H1 (cell line): ENCODE measurements around the gene BRI3BP.

Source experiments
- EGR1 ChIP-seq: IDR thresholded peaks from 2 replicates; pipeline ENCODE4 v1.6.1; 2011; ENCODE audit warnings: low read depth, low read length, borderline replicate concordance
- GTF2F1 ChIP-seq: IDR thresholded peaks from 2 replicates; pipeline ENCODE4 v1.6.1; 2012; ENCODE audit warnings: low read depth, low read length, improper control_type of control experiment, borderline replicate concordance
- POLR2A ChIP-seq, 2 experiments: IDR thresholded peaks; 1 replicate in 1 of 2; 2 replicates in 1 of 2; pipeline ENCODE4 v1.6.1; 2011; ENCODE audit warnings: low read depth in 2 of 2, low read length in 2 of 2, mild to moderate bottlenecking in 2 of 2; ENCODE audit errors: control extremely low read depth in 1 of 2
- RFX5 ChIP-seq: IDR thresholded peaks from 2 replicates; pipeline ENCODE4 v1.6.1; 2011; ENCODE audit warnings: low read depth, low read length, improper control_type of control experiment, borderline replicate concordance
- YY1 ChIP-seq: IDR thresholded peaks from 2 replicates; pipeline ENCODE4 v1.6.1; 2011; ENCODE audit warnings: low read depth, mild to moderate bottlenecking, low read length
- TF ChIP-seq, protein P1 (sequence below): IDR thresholded peaks from 2 replicates; pipeline ENCODE4 v1.6.1; 2012; ENCODE audit warnings: inconsistent platforms

DNA sequence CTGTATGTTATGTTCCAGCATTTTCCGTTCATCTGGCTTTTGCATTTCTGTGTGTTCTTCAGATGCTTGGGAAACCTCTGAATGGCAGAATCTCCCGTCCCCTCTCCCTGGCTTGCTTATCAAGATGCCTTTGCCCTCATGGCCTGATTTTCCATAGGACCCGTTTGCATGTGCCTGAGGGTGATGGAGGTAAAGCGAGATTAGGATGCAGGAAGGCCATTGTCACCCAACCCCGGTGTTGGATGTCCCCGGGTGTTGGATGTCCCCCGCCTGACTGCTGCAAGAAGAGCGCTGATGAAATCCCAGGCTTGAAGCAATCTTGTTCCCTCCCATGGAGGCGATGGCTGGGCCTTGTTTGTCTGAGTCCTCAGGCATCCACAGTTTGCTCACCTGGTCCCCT lies 9.6 kb downstream of the BRI3BP start:
- TF ChIP-seq, protein P1, sequence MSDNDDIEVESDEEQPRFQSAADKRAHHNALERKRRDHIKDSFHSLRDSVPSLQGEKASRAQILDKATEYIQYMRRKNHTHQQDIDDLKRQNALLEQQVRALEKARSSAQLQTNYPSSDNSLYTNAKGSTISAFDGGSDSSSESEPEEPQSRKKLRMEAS, result no peak
- TF ChIP-seq POLR2A (IDR thresholded peaks at IDR 0.05; ENCODE audit: control extremely low read depth in 1 of 2, low read depth in 2 of 2, low read length in 2 of 2) (no peak), YY1 (no peak), GTF2F1 (no peak), RFX5 (no peak), EGR1 (no peak)
